ENCODE results near the gene ITPK1. TPM values are rescaled to one million over a fixed set of nuclear protein-coding genes. Genes with fewer than 3 reads are reported as not detected.

The ITPK1 gene
- total and polyA plus RNA-seq, 2 experiments from 2014 or later, result 33.0 to 42.9 TPM

DNA sequence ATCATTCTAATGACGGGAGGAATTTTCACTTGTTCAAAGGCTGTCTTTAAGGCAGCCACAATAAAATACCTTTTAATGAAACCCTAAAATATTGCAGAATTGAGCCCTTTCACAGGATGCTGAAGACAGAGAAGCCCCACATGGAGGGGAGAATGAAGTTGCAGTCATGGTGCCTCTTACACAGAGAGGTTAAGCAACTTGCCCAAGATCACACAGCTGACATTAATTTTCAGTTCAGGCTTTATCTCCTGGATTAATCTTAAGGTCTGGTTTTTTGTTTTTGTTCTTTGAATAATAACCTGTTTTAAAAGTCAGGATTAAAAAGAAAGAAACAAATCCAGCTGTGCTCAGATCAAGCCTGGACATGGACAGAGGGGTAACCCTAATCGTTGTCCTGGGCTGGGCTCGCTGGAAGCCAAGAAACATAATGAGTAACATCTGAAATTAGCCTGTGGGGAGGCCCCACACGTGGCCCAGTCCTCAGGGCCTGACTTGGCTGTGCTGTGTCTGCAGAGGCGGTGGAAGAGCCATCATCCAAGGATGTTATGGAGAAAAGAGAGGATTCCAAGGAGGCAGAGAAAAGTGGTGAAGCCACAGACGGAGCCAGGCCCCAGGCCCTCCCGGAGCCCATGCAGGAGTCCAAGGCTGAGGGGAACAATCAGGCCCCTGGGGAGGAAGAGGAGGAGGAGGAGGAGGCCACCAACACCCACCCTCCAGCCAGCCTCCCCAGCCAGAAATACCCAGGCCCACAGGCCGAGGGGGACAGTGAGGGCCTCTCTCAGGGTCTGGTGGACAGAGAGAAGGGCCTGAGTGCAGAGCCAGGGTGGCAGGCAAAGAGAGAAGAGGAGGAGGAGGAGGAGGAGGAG is 184.8 kb downstream of the ITPK1 start:
- Histone ChIP-seq H3K36me3 (no peaks in the 10 kb centered on the region), H3K27me3 (no peaks in the 10 kb centered on the region), H3K9me3 (ENCODE audit: low read depth) (no peaks in the 10 kb centered on the region), H3K4me3 (no peak overlapping the region), H3K4me1 (ENCODE audit: low read depth) (no peaks in the 10 kb centered on the region), H3K27ac (no peak overlapping the region)
- DNase-seq (ENCODE audit: low read depth in 1 of 2, low spot score in 1 of 2), result no peak
- TF ChIP-seq, protein P1, sequence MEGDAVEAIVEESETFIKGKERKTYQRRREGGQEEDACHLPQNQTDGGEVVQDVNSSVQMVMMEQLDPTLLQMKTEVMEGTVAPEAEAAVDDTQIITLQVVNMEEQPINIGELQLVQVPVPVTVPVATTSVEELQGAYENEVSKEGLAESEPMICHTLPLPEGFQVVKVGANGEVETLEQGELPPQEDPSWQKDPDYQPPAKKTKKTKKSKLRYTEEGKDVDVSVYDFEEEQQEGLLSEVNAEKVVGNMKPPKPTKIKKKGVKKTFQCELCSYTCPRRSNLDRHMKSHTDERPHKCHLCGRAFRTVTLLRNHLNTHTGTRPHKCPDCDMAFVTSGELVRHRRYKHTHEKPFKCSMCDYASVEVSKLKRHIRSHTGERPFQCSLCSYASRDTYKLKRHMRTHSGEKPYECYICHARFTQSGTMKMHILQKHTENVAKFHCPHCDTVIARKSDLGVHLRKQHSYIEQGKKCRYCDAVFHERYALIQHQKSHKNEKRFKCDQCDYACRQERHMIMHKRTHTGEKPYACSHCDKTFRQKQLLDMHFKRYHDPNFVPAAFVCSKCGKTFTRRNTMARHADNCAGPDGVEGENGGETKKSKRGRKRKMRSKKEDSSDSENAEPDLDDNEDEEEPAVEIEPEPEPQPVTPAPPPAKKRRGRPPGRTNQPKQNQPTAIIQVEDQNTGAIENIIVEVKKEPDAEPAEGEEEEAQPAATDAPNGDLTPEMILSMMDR (IDR thresholded peaks at IDR 0.05; ENCODE audit: low read depth, low read length), result no peak

DNA sequence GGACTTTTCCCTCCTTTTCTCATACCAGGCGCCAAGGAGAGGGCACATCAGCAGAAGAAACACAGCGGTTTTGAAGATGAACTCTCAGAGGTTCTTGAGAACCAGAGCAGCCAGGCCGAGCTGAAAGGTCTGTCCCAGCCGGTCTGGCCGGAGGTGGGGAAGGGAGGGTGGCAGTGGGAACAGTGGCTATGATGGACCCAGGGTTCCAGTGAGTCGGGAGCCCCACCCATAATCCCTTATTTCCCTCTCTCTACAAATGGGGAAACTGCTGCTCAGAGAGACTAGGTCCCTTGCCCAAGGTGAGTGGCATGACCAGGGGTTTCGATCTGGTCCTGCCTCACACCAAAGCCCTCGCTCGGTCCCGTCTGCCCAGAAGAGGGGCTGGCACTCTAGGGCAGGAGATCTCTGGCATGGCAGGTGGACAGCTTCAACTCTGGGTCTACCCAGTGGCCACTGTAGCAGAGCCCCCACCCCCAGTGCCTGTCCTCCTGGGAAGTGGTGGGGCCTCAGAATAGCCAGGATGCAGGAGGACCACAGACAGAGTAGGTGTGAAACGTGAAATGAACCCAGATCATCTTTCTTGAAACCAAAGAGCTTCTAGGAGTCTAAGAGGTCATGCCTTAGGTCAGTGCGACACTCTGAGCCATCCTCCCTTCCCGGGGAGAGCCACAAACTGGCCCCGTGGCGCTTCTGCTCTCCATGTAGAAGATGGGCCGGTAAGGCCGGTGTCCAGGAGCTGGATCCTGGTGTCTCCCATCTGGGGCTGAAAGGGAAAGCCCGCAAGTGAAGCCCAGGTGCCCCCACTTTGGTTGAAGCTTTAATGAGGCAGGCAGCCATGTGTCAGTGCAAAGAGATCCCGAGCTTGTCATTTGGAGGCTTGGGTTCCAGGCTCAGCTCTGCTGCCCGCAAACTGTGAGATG is 185.8 kb downstream of the ITPK1 start:
- H3K27ac ChIP-seq, result no peak overlapping the region
- H3K9me3 ChIP-seq (ENCODE audit: low read depth), result no peaks in the 10 kb centered on the region
- no peaks in the 10 kb centered on the region for H3K36me3 ChIP-seq
- DNase-seq (ENCODE audit: low read depth in 1 of 2, low spot score in 1 of 2), result no peak
- H3K27me3 ChIP-seq, result no peaks in the 10 kb centered on the region
- H3K4me3 ChIP-seq, result no peak overlapping the region
- TF ChIP-seq, protein P1 (IDR thresholded peaks at IDR 0.05; ENCODE audit: low read depth, low read length), result no peak
- no peaks in the 10 kb centered on the region for H3K4me1 ChIP-seq (ENCODE audit: low read depth)

DNA sequence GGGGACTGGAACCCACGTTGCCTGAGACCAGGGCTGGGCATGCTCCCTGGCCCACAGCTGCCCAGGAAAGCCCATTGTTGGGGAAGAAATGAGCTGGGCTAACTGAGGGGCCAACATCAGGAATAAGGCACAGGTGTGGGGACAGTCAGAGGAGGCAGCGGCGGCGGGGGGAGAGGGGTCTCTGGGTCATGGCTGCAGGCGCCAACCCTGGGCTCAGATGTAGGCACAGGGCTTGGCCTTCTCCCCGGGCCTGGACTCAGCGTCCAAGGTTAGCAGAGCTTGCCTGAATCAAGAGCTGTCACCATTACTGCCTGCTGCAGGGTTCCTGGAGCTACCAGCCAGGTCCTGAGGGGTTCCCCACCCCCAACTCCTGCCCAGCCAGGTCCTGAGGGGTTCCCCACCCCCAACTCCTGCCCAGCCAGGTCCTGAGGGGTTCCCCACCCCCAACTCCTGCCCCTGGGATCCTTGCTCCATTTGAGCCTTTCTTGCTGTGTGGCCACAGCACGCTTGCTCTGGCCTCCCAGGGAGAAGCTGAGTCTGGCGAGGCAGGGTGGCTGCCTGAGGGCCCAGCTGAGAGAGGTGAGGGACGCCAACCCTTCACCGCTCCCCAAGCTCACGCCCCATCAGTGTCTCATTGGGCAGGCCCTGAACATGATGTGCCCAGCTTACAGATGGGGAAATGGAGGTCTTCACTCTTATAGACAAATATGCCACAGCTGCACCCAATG is 186.6 kb downstream of the ITPK1 start:
- no peak for DNase-seq (ENCODE audit: low read depth in 1 of 2, low spot score in 1 of 2)
- Histone ChIP-seq H3K4me3 (no peak overlapping the region), H3K4me1 (ENCODE audit: low read depth) (no peaks in the 10 kb centered on the region), H3K27ac (no peak overlapping the region), H3K9me3 (ENCODE audit: low read depth) (no peaks in the 10 kb centered on the region), H3K36me3 (no peaks in the 10 kb centered on the region), H3K27me3 (no peaks in the 10 kb centered on the region)
- TF ChIP-seq, protein P1 (IDR thresholded peaks at IDR 0.05; ENCODE audit: low read depth, low read length), result no peak

DNA sequence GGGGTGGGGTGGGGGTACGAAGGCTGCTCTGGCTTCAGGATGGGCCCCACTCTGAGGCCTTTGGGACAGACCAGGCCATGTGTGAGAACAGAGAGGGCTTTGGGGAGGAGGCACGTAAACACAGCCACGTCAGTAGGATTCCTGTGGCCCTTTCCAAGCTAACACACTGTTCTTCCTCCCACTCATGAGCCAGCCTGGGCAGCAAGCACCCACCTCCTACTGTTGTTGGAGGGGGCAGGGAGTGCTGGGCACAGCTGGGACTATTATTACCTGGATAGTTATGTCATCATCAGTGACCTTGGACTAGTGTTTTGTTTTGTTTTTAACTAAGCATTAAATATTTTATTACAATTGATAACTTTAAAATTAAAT is 187.5 kb downstream of the ITPK1 start:
- Histone ChIP-seq H3K27me3 (peaks cover under 1% of the 10 kb centered on the region), H3K4me1 (ENCODE audit: low read depth) (no peaks in the 10 kb centered on the region), H3K27ac (no peak overlapping the region), H3K4me3 (no peak overlapping the region), H3K9me3 (ENCODE audit: low read depth) (no peaks in the 10 kb centered on the region), H3K36me3 (no peaks in the 10 kb centered on the region)
- DNase-seq (ENCODE audit: low read depth in 1 of 2, low spot score in 1 of 2), result no peak
- TF ChIP-seq, protein P1 (IDR thresholded peaks at IDR 0.05; ENCODE audit: low read depth, low read length), result no peak
